K562 (cell line): ENCODE data around the gene HNRNPA2B1. TPM values are rescaled to one million over a fixed set of nuclear protein-coding genes. Genes with fewer than 3 reads are reported as not detected.

Experiments used
- CBX1 ChIP-seq: sonication (generic); IDR thresholded peaks from 2 replicates; pipeline ENCODE4 v1.6.1; 2016; ENCODE audit warnings: antibody characterized with exemption, low read depth, mild to moderate bottlenecking
- GABPA ChIP-seq: fragments of 200-800 bp; sonication (Bioruptor generic); conservative IDR thresholded peaks from 2 replicates; pipeline ENCODE4 v1.6.1; 2016; ENCODE audit warnings: low read depth, missing genetic modification characterization, missing compliant biosample characterization
- IRF2 ChIP-seq: sonication (generic); formaldehyde crosslinking; IDR thresholded peaks from 2 replicates; pipeline ENCODE4 v1.8.1; 2022; ENCODE audit warnings: mild to moderate bottlenecking, missing genetic modification reagents
- NFE2 ChIP-seq: IDR thresholded peaks from 2 replicates; pipeline ENCODE4 v1.6.1; 2014; ENCODE audit warnings: antibody characterized with exemption, low read depth
- NFIC ChIP-seq: fragments of 450-650 bp; IDR thresholded peaks from 2 replicates; pipeline ENCODE4 v1.6.1; 2017; ENCODE audit warnings: mild to moderate bottlenecking, inconsistent platforms
- NFRKB ChIP-seq: fragments of 450-650 bp; IDR thresholded peaks from 2 replicates; pipeline ENCODE4 v1.6.1; 2016; ENCODE audit warnings: low read depth
- TAF15 ChIP-seq: fragments of 200-400 bp; formaldehyde crosslinking; IDR thresholded peaks from 2 replicates; pipeline ENCODE4 v1.6.1; 2017; ENCODE audit warnings: mild to moderate bottlenecking, low read depth, low read length, moderate library complexity
- ZKSCAN8 ChIP-seq: fragments of 200-800 bp; sonication (Bioruptor generic); IDR thresholded peaks from 2 replicates; pipeline ENCODE4 v1.6.1; 2016; ENCODE audit warnings: missing genetic modification characterization, missing compliant biosample characterization
- ZNF184 ChIP-seq: sonication (generic); formaldehyde crosslinking; IDR thresholded peaks from 2 replicates; pipeline ENCODE4 v1.5.0; 2020; ENCODE audit warnings: missing genetic modification reagents
- ZNF232 ChIP-seq: sonication (generic); formaldehyde crosslinking; IDR thresholded peaks from 2 replicates; pipeline ENCODE4 v1.8.0; 2022; ENCODE audit warnings: mild to moderate bottlenecking, missing genetic modification reagents
- ZSCAN32 ChIP-seq: fragments of 450-650 bp; formaldehyde crosslinking; IDR thresholded peaks from 2 replicates; pipeline ENCODE4 v1.4.0; 2020; ENCODE audit warnings: mild to moderate bottlenecking, moderate library complexity
- polyA plus RNA-seq, 8 experiments: library from polyadenylated mRNA; depleted of rRNA in 4 of 8; stranded (reverse) in 5 of 8; unstranded in 3 of 8; fragments of >200 nt; fragmentation: Nextera tagmentation in 2 of 8; fragmentation: Illumina TruSeq in 1 of 8; extraction: Ambion mirVana in 2 of 8; extraction: Trizol in 1 of 8; gene quantifications; 2 replicates each; pipeline versions ENCODE4 v1.2.1 to v1.2.3, GENCODE V29; 2011 to 2014; ENCODE audit warnings: inconsistent platforms in 1 of 8, missing spikeins in 1 of 8
- total RNA-seq, 7 experiments: library from RNA; depleted of rRNA in 6 of 7; stranded (reverse); fragments of >200 nt in 6 of 7; fragmentation: Illumina TruSeq in 2 of 7; extraction: Trizol in 2 of 7; gene quantifications; 2 replicates each; pipeline versions ENCODE4 v1.2.1 to v1.2.3, GENCODE V29; 2011 to 2021; ENCODE audit warnings: low replicate concordance in 1 of 7
- TF ChIP-seq, protein P1 (sequence below), 2 experiments: fragments of 250-450 bp in 1 of 2; fragments of 450-650 bp in 1 of 2; sonication (Bioruptor Pico) in 1 of 2; IDR thresholded peaks; 2 replicates each; pipeline versions ENCODE4 v1.6.1 to v1.8.0; 2016 to 2021; ENCODE audit warnings: mild to moderate bottlenecking in 2 of 2, moderate library complexity in 2 of 2, missing compliant biosample characterization in 1 of 2, missing genetic modification characterization in 1 of 2
- TF ChIP-seq, protein P2 (sequence below): fragments of 250-450 bp; sonication (Bioruptor Pico); IDR thresholded peaks from 2 replicates; pipeline ENCODE4 v1.8.0; 2022; ENCODE audit warnings: moderate library complexity, mild to moderate bottlenecking, inconsistent platforms
- TF ChIP-seq, protein P3 (sequence below): sonication (generic); formaldehyde crosslinking; IDR thresholded peaks from 2 replicates; pipeline ENCODE4 v1.8.1; 2023; ENCODE audit warnings: mild to moderate bottlenecking, missing genetic modification reagents
- TF ChIP-seq, protein P4 (sequence below): fragments of 250-450 bp; sonication (Bioruptor Pico); IDR thresholded peaks from 2 replicates; pipeline ENCODE4 v1.4.0; 2020; ENCODE audit warnings: borderline replicate concordance
- TF ChIP-seq, protein P5 (sequence below): sonication (generic); formaldehyde crosslinking; IDR thresholded peaks from 2 replicates; pipeline ENCODE4 v1.9.0; 2022; ENCODE audit warnings: mild to moderate bottlenecking, missing genetic modification reagents

The HNRNPA2B1 gene
- total and polyA plus RNA-seq, 9 of the 15 experiments (the other 6 are each of a cell fraction or from before 2014, with no cell fraction given), result 630 to 1,989 (median 865) TPM

DNA sequence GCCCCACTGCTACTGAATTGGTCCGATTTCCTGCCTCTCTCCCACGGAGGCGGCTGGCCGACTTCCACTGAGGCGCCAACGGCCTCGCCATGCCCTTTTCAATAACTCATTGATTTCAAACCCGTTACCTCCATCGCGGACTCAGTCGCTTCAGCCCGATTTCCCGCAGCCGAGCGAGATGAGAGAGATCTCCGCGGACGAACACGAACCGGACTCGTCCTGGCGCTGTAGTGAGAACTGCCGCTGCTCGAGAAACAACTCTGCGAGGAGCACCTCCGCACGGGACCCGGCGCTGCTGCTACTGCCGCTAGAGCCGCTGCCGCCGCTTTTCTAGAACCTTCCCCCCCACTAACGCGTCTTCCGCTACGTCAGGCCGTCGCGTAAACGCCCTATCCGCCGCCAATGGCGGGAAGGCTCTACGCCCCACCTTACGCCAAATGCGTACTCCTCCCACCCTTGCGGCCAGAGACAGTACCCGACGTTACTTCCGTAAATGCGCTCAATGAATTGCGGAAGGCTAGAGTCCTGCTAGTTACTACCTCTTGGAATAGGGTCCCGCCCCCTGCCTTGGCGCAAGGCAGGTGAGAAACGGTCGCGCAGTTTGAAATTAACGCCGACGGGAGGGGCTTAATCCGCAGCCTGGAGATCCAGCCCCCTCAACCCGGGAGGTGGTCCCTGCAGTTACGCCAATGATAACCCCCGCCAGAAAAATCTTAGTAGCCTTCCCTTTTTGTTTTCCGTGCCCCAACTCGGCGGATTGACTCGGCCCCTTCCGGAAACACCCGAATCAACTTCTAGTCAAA lies at the start of gene HNRNPA2B1 (continued):
- no peak for TF ChIP-seq NFE2
- TF ChIP-seq ZSCAN32 (CRISPR knock-in tag), result no peak; the same call in 1 of the 2 replicates
- TF ChIP-seq CBX1, result peak; percentile 92; the same call in 1 of the 2 replicates
- TF ChIP-seq ZNF232, result no peak
- no peak for TF ChIP-seq ZKSCAN8
- TF ChIP-seq, protein P1, sequence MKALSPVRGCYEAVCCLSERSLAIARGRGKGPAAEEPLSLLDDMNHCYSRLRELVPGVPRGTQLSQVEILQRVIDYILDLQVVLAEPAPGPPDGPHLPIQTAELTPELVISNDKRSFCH (CRISPR knock-in tag; IDR thresholded peaks at IDR 0.05), result no peak
- TF ChIP-seq, protein P1 (tag; IDR thresholded peaks at IDR 0.05), result no peak; the same call in none of the 2 replicates
- TF ChIP-seq ZNF184 (CRISPR knock-in tag), result no peak
- TF ChIP-seq, protein P2, sequence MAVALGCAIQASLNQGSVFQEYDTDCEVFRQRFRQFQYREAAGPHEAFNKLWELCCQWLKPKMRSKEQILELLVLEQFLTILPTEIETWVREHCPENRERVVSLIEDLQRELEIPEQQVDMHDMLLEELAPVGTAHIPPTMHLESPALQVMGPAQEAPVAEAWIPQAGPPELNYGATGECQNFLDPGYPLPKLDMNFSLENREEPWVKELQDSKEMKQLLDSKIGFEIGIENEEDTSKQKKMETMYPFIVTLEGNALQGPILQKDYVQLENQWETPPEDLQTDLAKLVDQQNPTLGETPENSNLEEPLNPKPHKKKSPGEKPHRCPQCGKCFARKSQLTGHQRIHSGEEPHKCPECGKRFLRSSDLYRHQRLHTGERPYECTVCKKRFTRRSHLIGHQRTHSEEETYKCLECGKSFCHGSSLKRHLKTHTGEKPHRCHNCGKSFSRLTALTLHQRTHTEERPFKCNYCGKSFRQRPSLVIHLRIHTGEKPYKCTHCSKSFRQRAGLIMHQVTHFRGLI (CRISPR knock-in tag), result no peak
- TF ChIP-seq TAF15, result peak; percentile 99; the same call in 1 of the 2 replicates
- TF ChIP-seq NFRKB, result peak; percentile 71; the same call in 1 of the 2 replicates
- TF ChIP-seq IRF2 (CRISPR knock-in tag), result no peak
- peak; percentile 72 for TF ChIP-seq NFIC
- TF ChIP-seq, protein P3, sequence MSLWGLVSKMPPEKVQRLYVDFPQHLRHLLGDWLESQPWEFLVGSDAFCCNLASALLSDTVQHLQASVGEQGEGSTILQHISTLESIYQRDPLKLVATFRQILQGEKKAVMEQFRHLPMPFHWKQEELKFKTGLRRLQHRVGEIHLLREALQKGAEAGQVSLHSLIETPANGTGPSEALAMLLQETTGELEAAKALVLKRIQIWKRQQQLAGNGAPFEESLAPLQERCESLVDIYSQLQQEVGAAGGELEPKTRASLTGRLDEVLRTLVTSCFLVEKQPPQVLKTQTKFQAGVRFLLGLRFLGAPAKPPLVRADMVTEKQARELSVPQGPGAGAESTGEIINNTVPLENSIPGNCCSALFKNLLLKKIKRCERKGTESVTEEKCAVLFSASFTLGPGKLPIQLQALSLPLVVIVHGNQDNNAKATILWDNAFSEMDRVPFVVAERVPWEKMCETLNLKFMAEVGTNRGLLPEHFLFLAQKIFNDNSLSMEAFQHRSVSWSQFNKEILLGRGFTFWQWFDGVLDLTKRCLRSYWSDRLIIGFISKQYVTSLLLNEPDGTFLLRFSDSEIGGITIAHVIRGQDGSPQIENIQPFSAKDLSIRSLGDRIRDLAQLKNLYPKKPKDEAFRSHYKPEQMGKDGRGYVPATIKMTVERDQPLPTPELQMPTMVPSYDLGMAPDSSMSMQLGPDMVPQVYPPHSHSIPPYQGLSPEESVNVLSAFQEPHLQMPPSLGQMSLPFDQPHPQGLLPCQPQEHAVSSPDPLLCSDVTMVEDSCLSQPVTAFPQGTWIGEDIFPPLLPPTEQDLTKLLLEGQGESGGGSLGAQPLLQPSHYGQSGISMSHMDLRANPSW, result peak; percentile 95; the same call in 1 of the 2 replicates
- TF ChIP-seq, protein P4, sequence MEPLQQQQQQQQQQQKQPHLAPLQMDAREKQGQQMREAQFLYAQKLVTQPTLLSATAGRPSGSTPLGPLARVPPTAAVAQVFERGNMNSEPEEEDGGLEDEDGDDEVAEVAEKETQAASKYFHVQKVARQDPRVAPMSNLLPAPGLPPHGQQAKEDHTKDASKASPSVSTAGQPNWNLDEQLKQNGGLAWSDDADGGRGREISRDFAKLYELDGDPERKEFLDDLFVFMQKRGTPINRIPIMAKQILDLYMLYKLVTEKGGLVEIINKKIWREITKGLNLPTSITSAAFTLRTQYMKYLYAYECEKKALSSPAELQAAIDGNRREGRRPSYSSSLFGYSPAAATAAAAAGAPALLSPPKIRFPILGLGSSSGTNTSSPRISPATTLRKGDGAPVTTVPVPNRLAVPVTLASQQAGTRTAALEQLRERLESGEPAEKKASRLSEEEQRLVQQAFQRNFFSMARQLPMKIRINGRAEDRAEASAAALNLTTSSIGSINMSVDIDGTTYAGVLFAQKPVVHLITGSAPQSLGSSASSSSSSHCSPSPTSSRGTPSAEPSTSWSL, result no peak
- peak; percentile 57 for TF ChIP-seq GABPA (tag)
- TF ChIP-seq, protein P5, sequence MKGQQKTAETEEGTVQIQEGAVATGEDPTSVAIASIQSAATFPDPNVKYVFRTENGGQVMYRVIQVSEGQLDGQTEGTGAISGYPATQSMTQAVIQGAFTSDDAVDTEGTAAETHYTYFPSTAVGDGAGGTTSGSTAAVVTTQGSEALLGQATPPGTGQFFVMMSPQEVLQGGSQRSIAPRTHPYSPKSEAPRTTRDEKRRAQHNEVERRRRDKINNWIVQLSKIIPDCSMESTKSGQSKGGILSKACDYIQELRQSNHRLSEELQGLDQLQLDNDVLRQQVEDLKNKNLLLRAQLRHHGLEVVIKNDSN (CRISPR knock-in tag), result no peak
